EL (cell line): Measurements from ENCODE around the gene CSN1S1.

Experiments
- DNase-seq: peaks from one replicate; pipeline ENCODE4 v3.0.0-alpha.2; 2016

CSN1S1 gene

GRCh38 chr4:69995526-69996016, 64.7 kb downstream of the CSN1S1 start, which contains the start of gene STATH:
Gene STATH (plus strand): TSS chr4:69995966. CDS start chr4:69998438, 2,472 bp downstream.
- DNase-seq: no peak
